GM06990 (cell line): ENCODE measurements around the gene SLC12A7.
"Not testable (repeated sequence)": the region's sequence is repeated elsewhere in the genome, so short reads cannot be mapped to it uniquely, and the experiment has no call there.

Experiments
- DNase-seq: peaks from one replicate; pipeline ENCODE4 v3.0.0-alpha.2; 2011; ENCODE audit not compliant: insufficient read length; ENCODE audit errors: extremely low read depth
- H3K27me3 ChIP-seq: replicated peaks from 2 replicates; pipeline ENCODE4 v1.6.0; 2011; ENCODE audit warnings: low read length; ENCODE audit not compliant: control insufficient read depth, insufficient read depth
- H3K36me3 ChIP-seq: 2 replicates; pipeline ENCODE4 v1.5.1; 2011; ENCODE audit warnings: low read length; ENCODE audit not compliant: control insufficient read depth, insufficient read depth
- H3K4me3 ChIP-seq: replicated peaks from 2 replicates; pipeline ENCODE4 v1.5.1; 2011; ENCODE audit warnings: low read depth, mild to moderate bottlenecking, control low read depth, low read length
- CTCF ChIP-seq: IDR thresholded peaks from 2 replicates; pipeline ENCODE4 v1.5.1; 2011; ENCODE audit warnings: low read length, control low read depth, mild to moderate bottlenecking, inconsistent platforms; ENCODE audit not compliant: insufficient read depth, poor library complexity, severe bottlenecking

Gene SLC12A7

DNA sequence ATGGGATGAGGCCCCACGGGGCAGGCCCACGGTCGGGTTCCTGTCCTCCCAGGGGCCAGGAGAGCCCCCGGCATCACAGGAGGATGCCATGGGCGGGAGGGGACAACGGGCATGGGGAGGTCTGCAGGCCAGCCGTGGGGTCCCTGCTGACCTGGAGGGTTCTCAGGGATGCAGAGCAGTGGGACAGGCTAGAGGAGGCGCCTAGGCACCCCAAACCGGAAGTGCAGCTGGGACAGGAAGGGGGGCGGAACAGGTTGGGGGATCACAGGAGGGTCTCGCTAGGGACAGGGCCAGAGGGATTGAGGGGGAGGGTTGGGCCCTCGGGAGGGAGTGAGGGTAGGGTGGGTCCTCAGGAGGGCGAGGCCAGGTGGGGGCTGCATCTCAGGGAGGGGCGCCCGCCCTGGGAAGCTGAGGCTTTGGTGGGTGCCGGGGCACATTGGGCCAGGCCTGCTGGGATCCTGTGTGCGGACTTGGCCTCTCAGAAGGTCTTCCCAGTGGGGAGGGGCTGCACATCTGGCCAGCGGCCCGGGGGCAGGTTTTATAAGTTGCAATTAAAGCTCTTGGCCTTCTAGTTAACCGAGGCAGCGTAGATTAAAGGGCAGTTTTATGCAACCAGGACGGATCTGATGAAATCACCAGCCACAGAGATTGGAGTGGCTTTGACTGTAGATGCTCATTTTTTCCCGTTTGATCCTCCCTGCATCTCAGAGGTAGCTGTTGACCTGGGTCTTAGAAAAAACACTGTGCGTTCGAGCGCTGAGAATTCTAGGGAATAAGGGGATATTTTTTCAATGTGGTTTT, 83.2 kb downstream of the SLC12A7 start:
- Histone ChIP-seq H3K36me3 (no peaks in the 10 kb centered on the region), H3K4me3 (no peak overlapping the region), H3K27me3 (no peaks in the 10 kb centered on the region)
- no peak for TF ChIP-seq CTCF
- no peak for DNase-seq

DNA sequence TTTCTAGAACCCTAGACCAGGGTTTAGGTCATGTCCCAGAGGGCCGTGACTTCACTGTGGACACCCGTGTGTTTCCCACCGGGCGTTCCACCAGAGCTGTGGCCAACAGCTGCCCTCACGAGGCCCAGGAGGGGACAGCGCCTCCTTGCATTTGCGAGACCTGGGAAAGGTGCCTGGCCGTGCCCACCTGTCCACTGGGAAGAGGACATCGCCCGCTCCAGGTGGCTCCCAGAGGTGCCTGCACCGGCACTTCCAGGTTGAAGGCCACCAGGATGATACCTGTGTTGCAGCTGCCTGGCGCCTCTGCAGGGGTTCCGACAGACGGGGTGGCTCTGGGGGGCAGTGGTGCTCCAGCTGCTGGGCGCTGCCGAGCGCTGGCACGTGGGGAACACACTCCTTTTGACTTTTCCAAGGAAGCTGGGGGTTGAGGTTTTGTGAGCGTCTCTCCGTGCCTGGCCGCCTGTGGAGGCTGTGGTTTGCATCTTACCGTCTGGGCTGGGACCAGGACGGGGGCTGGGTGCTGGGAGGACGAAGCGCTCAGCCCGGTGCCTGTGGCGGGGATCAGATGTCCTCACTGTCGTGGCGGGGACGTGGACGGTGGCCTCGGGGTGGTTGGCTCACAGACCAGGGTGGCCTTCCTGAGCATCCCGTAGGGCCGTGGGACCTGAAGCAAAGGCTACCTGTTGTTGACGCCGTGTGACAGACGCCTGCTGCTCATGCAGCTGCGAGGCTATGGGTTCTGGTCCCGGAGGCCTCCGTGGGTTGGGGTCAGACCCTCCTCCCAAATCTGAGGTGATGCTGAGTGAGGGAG, 84.0 kb downstream of the SLC12A7 start:
- Histone ChIP-seq H3K36me3 (no peaks in the 10 kb centered on the region), H3K27me3 (no peaks in the 10 kb centered on the region), H3K4me3 (no peak overlapping the region)
- TF ChIP-seq CTCF = no peak
- no peak for DNase-seq

DNA sequence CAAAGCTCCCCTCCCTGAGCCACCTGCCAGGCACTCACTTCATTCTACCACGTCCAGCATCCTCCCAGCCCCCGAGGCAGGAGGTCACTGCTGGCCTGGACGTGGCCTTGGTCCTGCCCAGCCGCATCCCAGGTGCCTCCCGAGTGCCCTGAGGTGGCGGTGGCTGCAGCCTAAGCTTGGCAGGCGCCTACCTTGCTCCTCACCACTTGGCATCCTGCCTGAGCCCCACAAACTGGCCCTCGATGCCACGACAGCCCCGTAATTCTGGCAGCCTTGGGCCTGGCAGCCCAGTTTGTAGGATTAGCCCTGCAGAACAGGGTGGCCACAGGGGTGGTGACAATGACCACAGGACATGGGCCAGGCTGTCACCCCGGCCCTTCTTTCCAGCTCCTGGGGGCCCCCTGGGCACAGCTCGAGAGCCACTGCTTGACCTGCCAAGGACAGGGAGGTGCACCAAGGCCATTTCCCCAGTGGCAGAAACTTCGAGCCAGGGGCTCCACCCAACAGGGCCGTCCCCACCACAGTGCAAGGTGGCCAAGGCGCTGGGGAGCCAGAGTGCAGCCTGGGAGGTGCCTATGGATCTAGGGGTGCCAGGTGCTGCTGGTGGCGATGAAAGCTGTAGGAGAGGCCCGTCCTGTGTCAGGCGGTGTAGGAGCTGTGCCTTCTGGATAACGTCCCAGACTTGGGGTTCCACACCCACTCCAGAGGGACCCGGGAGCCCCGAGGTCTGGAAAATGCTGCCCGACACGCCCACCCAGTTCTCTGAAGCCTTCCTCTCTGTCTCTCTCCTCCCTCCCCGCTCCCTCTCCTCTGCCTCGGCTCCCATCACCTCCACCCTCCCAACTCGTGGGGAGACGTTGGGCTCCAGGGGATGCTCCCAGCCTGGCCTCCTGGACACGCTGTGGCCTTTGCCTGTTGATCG, 84.9 kb downstream of the SLC12A7 start:
- DNase-seq = no peak
- Histone ChIP-seq H3K27me3 (no peaks in the 10 kb centered on the region), H3K36me3 (no peaks in the 10 kb centered on the region), H3K4me3 (no peak overlapping the region)
- TF ChIP-seq CTCF = no peak

DNA sequence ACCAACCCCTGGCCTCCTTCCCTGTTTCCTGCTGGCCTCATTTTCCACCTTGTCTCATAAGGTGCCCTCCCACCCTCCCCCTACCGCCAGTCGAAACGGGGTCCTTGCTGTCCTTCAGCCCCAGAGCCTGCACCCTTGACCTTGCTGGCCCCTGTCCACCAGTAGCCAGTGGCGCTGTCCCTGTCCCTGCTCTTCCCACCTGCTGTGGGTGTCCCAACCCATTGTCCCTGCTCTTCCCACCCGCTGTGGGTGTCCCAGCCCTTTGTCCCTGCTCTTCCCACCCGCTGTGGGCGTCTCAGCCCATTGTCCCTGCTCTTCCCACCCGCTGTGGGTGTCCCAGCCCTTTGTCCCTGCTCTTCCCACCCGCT, 89.9 kb downstream of the SLC12A7 start:
- not testable (repeated sequence) for H3K36me3 ChIP-seq, H3K4me3 ChIP-seq, DNase-seq, H3K27me3 ChIP-seq

- no peaks in the 10 kb centered on the region for H3K27me3 ChIP-seq
- no peak for DNase-seq
- H3K36me3 ChIP-seq = no peaks in the 10 kb centered on the region
- TF ChIP-seq CTCF = no peak
- no peak overlapping the region for H3K4me3 ChIP-seq
Observed at GRCh38 chr5:1021136-1021968, 90.5 kb downstream of the SLC12A7 start.
